HG02885 (cell line): ENCODE measurements around the gene GALNT13.
"Not testable (repeated sequence)": the region's sequence is repeated elsewhere in the genome, so short reads cannot be mapped to it uniquely, and the experiment has no call there.

Experiments used
- ATAC-seq: cut with Tn5 transposase; IDR thresholded peaks from one replicate; pipeline ENCODE4 v1.9.1; 2021; ENCODE audit warnings: mild to moderate bottlenecking; ENCODE audit not compliant: unreplicated experiment, poor library complexity

The GALNT13 gene

GRCh38 chr2:154455866-154456265 is 584.1 kb downstream of the GALNT13 start:
- ATAC-seq: no peak

- ATAC-seq: no peak
Measured at GRCh38 chr2:154457286-154457685, 585.6 kb downstream of the GALNT13 start.

- no peak for ATAC-seq
Measured at GRCh38 chr2:154459286-154459685, 587.6 kb downstream of the GALNT13 start.

DNA sequence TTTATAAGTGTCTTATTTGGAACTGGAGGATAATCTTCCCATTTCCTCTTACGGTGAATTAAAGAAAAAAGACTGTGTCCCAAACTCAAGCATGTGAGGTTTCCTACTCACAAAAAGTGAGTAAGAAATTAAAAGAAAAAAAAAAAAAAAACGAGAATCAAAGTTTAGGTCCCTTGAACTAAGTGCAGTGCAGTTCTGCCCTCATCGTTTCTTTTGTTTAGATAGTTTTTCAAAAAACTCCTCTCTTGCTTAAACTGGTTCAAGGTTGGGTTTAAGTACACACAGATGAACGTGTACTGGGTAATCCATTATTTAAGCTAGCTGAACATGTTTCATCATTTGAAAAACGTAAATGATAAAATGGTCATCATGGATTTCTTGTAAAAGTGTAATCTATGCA is 590.9 kb downstream of the GALNT13 start:
- ATAC-seq: no peak

DNA sequence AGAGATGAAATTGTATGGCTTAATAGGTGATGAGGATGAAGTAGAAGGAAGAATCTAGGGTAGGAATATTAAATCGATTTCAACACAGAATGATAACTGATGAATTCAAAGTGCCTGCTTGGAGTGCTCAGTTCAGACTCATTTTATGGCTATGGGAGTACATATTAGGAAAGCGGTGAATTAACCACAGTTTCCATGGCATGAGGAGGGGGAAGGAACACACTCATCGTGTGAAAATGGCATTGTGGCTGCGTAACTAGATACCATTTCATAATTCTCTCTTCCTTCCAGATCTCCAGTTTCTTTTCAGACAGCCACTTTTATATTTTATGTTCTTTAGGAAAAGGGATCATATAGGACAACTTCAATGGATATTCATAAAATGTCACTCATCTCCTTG is 594.5 kb downstream of the GALNT13 start:
- ATAC-seq: no peak

- no peak for ATAC-seq
Measured at GRCh38 chr2:154470376-154470775, 598.7 kb downstream of the GALNT13 start.

DNA sequence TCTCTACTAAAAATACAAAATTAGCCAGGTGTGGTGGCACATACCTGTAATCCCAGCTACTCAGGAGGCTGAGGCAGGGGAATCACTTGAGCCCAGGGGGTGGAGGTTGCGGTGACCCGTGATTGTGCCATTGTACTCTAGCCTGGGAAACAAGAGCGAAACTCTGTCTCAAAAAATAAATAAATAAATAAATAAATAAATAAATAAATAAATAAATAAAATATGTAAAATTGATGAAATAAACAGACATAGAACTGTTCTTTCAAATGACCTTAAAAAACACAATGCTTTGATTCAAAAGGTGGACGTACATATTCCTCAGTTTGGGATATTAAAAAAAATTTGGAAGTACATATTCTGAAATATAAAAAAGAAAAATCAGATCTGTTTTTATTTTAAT is 599.8 kb downstream of the GALNT13 start:
- ATAC-seq: not testable (repeated sequence)

DNA sequence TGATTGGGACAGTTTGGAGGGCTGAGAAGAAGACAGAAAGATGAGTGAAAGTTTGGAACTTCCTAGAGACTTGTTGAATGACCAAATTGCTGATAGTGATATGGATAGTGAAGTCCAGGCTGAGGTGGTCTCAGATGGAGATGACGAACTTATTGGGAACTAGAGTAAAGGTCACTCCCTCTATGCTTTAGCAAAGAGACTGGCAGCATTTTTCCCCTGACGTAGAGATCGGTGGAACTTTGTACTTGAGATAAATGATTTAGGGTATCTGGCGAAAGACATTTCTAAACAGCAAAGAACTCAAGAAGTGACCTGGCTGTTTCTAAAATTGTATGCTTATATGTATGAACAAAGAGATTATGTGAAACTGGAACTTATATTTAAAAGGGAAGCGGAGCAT is 605.6 kb downstream of the GALNT13 start:
- no peak for ATAC-seq

DNA sequence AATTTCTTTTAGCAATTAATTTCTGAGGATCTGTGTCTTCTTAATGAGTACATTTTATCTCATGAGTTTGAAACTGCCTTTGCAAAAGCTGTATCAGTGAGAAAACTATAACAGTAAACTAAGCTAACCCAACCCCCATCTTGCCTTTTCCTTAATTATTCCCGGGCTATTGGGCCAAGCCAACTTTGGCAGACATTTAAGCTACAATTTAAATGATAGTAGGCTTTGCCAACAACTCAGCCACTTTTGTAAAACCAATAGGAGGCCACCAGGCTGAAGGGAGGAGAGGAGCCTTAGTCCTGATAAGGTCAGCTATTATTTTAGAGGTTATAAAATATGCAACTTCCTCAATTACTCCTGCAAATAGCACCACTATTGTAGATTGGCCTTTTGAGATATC is 608.8 kb downstream of the GALNT13 start:
- no peak for ATAC-seq

DNA sequence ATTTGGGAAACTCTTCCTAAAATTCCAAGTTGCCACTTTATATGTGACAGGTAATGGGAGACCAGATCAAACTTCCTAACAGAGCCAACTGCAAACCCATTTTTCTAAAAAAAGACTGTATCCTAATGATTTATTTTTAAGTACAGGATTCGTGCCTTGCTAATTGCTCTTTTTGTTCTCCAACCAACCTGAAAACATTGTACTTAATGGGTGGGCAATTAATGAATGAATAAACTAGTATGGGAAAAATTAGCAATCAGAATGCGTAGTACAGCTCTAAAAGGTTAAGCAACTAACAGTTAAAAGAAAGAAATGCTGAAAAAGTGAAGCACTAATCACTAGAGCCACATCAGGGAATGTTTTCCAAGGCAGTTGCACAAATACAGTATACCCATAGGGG is 609.6 kb downstream of the GALNT13 start:
- ATAC-seq: no peak

DNA sequence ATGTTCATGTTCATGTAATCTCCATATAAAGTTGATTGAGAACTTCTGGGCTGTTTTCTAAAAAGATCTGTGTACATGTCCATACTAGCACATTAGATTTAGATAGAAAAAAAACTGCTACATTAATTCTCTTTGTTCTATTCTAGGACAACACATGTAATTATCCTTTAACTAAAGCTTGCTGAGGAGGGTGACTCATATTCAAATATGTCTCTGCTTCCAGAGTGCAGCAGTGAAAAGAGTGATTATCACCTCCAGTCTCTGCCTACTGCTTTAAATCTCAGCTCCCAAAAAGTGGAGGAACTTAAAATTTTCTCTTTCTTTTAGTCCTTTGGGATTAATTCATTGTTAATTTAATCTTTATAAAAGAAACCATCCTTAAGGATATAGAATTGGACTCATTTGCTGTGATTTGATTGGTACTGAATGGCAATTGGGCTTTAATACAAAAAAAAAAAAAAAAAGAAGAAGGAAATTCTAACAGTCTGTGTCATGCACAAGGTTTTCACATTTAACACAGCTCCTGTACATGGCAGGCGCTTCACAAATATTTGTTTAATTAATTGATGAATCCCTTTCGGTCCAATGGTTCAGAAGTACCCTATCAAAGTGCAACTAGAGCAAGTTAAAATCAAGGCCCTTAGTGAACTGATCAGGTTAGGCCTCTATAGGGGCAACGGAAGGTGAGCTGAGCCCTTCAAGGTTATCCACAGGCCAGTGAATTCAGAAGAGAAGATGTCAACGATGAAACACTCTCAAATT is 612.8 kb downstream of the GALNT13 start:
- ATAC-seq: no peak

- ATAC-seq: no peak
Measured at GRCh38 chr2:154488801-154489200, 617.1 kb downstream of the GALNT13 start.

DNA sequence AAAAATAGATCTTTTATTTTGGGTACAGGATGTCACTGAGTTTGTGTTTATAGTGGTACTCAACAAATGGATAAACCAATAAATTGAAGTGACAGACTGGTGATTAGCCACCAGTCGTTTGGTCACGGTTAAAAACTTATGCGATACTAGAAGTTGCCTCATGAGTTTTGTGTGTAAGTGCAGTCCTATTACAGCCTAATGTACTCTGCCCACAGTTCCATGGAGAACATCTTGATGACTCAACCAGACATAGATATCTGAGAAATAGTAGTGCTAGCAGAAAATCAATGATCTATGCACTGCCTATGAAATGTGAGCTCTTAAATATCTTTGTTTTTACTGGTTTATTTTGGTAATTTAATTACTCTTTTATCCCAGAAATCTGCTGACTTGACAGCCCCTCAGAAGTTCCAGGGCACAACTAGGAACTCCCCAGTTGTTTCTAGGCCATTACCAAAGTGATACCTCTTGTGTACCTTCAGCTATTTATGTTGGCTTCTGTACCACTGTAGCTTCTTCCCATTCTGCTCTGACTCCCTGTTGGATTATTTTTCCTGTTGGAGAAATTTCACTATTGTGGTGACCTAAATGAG is 617.6 kb downstream of the GALNT13 start:
- ATAC-seq: no peak

GRCh38 chr2:154490530-154490929 is 618.8 kb downstream of the GALNT13 start:
- ATAC-seq: no peak

DNA sequence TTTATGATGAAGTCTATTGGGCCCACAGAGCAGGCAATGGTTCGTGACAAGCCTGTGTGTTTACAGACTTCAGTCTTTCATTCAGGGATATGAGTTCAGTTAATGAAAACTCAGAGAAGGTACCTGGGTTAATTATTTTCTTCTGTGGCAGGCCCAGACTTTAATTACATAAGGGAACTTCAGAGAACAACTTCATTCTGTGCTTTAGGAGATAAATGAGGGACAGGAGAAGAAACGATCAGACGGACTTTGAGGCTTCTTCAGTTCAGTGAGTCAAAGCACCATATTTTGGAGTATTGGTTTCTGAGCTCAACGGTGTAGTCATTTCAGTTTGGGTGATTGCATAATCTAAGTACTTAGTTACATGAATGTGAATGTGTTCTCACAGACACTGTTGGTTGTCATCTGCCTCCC is 623.7 kb downstream of the GALNT13 start:
- no peak for ATAC-seq

GRCh38 chr2:154497019-154497418 is 625.3 kb downstream of the GALNT13 start:
- ATAC-seq: no peak
